Stimulated activated CD8-positive, alpha-beta memory T cell treated with anti-CD3 and anti-CD28 coated beads, Interleukin-12 subunit alpha, Interleukin-12 subunit beta, amount 100 ng/mL, for 1 hour (primary cell): ENCODE data around the gene RPS15.

Source experiments
- DNase-seq: peaks from one replicate; pipeline ENCODE4 v3.0.0-alpha.2; 2020; ENCODE audit warnings: low read depth

Gene RPS15

GRCh38 chr19:1438035-1438932, at the start of gene RPS15:
Gene RPS15 (plus strand): TSS chr19:1438396. CDS start chr19:1438426, 30 bp downstream.
- DNase-seq, result peak; percentile 94

GRCh38 chr19:1388637-1389026, 49.6 kb upstream of the RPS15 start:
- no peak for DNase-seq

GRCh38 chr19:1389033-1389940, 48.9 kb upstream of the RPS15 start:
- no peak for DNase-seq

- no peak for DNase-seq
Observed at GRCh38 chr19:1390890-1391423, 47.2 kb upstream of the RPS15 start.

DNA sequence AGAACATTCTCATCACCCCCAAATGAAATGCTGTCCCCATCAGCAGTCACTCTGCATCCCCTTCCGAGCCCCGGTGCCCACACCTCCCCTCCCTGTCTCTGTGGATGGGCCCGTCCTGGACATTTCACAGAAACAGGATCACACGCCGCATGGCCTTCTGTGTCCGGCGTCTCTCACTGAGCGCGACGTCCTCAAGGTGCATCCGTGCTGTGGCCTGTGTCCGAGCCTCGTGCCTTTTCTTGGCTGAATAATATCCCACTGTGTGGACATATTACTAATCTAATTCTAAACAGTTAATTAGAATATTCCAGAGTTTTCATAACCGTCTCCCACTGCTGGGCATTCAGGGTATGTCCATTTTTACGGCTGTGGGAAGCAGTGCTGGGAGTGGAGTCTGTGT, 45.8 kb upstream of the RPS15 start:
- DNase-seq, result no peak

DNA sequence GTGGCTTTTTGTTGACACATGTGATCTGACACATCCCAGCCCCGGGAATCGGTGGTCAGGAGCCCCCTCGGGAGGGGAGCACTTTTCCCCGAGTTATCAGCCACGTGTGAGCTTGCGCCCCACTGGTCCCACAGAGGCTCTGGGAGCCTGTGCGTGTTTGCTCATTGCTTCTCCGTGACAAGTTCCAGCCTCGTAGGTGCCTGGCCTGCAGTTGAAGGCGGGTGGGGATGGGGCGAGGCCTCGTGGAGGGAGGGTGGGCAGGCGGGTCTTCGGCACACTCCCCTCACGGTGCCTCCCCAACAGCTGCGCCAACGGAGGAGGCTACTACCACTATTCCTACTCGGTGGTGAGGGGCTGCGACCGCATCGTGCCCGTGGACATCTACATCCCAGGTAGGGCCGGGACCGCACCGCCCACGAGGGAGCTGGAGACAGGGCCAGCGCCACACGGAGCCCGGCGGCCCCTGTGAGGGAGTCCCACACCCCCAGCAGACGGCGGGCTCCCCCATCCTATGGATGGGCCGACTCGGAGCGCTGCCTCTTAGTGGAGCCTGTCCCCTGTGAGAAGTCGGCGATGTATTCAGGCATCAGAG, 45.2 kb upstream of the RPS15 start:
- DNase-seq, result no peak

GRCh38 chr19:1393841-1394240, 44.4 kb upstream of the RPS15 start:
- DNase-seq, result no peak

GRCh38 chr19:1394252-1395193, 43.7 kb upstream of the RPS15 start:
- no peak for DNase-seq

DNA sequence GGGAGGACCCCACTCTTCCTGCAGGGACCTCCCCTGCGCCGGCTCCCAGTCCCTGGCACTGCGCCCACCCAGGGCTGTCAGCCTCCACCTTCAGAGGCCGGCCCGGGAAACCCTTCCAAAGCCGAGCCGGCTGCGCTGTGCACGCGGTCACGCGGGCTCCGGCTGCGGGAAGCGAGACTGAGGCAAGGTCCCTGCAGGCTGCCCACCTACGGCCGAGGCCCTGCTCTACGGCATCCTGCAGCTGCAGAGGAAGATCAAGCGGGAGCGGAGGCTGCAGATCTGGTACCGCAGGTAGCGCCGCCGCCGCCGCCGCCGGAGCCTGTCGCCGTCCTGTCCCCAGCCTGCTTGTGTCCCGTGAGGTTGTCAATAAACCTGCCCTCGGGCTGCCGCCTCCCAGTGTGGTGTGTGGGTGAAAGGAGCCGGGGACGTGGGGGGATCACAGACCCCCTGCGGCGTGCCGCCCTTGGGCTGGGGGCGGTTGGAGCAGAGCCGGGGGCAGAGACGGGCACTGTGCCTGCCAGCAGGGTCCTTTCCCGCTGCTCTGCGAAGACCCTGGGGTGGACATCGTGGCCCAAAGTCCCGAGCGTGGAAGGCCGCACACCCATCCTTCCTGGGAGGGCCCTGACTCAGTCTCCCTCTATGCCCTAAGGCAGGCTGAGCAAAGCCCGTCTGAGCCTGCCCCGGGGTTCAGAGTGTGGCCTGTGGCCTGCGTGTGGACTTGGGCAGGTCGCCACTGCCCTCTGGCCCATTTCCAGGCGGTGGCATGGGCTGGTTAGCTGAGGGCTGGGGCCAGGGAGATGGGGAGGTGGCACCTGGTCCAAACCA, 42.8 kb upstream of the RPS15 start:
- no peak for DNase-seq

DNA sequence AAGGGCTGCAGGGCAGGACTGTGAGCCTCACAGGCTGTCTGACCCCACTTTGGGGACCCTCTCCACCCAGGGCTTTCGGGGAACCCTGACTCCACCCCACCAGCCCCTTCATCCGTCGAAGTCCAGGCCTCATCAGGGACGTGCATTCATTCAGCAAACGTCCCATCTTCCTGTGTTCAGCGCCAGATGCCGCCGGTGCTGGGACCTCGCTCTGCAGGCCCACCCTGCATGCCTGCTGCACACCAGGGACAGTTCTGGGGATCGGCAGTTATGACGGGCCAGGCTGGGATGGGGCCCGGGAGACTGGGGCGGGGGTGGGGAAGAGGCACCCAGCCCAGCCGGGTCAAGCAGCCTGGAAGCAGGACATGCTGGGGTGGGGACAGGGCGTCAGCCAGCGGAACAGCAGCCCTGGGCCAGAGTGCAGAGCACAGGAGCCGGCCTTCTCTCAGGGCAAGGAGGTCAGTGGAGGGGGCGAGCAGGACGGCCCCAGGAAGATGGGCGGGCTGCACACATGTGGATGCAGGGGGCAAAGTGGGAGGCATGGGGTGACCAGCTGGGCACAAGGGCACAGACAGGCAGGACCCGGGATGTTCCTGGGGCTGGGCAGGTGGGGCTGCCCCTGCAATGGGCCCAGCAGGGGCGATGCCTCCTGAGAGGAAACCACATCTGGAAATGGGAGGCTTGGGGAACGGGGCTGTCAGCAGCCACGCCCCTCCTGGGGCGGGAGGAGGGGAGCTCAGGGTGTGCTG, 42.0 kb upstream of the RPS15 start:
- DNase-seq, result no peak

DNA sequence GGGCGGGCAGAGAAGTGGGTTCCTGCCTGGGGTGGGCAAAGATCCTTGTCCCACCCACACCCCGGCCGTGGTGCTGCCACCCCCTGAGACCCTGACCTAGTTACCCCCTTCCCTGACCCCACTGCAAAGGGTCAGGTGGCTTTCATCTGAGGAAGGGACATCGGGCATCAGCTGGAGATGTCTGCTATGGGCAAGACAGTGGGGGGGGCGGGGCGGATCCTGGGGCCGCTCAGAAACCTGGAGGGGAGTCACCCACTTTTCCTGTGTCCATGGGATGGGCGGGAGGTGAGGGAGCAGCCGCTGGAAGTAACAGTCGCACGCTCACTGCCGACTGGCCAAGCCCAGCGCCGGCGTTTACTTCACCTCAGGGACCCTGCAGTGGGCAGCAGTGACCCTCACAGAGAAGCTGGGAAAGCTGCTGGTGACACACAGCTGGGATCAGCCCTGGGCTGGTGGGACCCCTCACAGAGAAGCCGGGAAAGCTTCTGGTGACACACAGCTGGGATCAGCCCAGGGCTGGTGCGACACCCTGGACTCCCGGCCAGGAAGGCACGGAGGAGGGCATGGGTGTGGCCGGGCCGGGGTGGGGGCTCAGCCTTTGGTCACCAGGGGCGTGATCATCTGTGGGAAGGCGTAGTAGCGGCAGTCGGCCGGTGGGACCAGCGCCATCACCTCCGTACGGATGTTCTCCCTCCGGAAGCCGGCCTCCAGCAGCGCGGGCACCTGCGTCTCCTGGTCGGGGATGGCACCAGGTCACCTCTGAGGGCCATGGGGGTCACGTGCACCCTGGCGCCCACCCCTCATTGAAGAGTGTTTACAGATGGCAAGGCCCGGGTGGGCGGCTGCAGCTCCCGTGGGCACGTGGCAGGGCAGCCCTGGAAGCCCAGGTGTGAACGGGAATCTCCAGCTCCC, 41.2 kb upstream of the RPS15 start:
- no peak for DNase-seq

DNA sequence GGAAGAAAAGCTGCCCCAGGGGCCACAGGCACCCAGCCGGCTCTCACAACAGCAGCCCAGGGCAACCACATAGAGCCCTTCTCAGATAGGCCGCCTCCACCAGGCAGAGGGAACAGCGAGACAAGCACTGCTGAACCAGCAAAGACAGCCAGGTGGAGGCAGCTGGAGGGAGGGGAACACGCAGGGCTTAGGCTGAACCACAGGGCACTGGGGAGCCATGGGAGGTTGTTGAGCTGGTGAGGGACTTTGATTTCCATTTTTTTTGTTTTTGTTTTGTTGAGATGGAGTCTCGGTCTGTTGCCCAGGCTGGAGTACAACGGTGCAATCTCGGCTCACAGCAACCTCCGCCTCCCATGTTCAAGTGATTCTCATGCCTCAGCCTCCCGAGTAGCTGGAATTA, 40.4 kb upstream of the RPS15 start:
- DNase-seq, result no peak

- DNase-seq, result no peak
Observed at GRCh38 chr19:1399079-1399478, 39.1 kb upstream of the RPS15 start.

DNA sequence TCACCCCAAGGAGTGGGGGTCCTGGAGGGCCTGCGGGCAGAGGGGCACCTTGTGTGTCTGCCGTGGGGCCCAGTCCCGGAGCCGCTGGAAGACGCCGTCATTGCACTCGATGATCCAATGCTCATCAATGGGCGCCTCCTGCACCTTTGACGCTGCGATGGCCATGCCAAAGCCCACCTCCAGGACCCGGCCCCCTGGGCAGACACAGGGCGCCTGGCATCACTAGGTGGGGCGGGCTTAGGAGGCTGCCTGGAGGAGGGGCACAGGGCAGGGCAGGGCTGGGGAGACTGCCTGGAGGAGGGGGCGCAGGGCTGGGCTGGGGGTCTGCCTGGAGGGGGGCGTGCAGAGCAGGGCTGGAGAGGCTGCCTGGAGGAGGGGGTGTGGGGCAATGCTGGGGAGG, 38.5 kb upstream of the RPS15 start:
- no peak for DNase-seq

DNA sequence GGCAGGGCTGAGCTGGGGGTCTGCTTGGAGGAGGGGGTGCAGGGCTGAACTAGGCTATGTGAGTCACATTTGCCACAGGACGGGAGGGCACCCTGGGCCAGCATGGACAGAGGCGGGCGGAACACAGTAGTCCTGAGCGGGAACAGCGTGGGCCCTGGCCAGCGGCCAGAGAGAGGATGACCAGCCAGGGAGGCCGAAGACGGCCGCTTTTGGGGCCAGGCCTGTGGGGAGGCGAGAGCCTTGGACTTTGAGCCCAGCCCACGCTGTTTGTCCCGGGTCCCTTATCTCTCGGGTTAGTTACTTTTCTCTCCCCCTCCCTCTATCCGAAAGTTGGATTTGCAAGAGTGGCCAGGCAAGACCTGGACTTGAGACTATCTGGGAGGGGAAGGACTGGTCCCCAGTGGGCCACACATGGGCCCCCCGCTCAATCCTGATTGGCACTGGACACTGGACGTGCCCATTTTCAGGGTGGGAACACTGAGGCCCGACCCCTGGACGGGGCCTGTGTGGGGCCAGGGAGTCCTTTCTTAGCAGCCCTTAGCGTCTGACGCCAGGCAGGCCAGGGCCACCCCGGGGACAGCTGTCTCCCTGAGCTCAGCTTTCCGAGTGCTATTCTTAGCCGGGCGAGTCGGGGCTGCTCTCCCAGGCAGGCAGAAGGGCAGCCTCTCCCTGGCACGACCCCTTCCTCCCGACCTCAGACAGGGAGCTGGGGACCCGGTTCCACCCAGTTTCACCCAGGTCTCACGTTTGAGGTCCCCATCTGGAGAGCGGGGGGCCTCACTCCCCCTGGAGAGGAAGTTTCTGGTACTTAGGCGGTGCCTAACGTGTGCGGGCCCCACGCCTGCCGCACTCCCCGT, 37.7 kb upstream of the RPS15 start:
- DNase-seq, result no peak

GRCh38 chr19:1401138-1401888, 36.9 kb upstream of the RPS15 start, which contains the start of gene GAMT:
Gene GAMT (minus strand): TSS chr19:1401542. CDS start chr19:1401476, 66 bp downstream.
- DNase-seq, result no peak

DNA sequence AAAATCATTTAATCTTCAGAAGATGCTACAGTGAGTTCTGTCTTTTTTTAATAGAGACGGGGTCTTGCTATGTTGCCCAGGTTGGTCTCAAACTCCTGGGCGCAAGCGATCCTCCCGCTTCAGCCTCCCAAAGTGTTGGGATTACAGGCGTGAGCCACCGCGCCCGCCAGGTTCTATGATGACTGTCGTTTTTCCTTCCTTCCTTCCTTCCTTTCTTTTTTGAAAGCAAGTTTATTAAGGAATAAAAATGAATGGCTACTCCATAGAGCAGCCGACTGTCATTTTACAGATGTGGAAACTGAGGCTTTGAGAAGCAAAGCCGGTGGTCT, 36.3 kb upstream of the RPS15 start:
- no peak for DNase-seq
